Measurements from ENCODE around the gene SP2. TPM values are rescaled to one million over a fixed set of nuclear protein-coding genes. Genes with fewer than 3 reads are reported as not detected.

Gene SP2
- polyA plus RNA-seq, 3 donors: 3.1 to 26.7 (median 6.8) TPM

DNA sequence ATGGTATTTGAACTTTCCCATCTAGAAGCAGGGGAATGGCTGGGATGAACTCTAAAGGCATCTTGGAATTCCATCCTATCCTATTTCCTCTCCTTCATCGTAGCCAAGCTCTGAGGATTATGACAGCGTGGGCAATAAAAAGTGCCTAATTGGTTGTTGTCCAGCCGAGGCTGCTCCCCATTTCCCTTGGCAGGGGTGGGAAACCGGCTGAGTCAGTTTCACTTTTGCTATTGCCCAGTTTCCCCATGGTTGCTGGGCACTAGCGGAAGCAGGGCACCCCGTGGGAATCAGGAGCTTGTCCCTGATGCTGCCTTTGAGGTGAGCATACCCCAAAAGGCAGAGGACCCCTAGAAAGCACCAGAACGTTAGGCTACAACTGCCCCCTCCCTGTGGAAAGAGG lies 13.8 kb upstream of the SP2 start:
- Histone ChIP-seq H3K4me2 (replicated peaks; ENCODE audit: extremely low read depth, low read length, poor library complexity, severe bottlenecking) (peak overlapping the region; percentile 73), H3K79me2 (ENCODE audit: insufficient read depth, low read length) (no peaks in the 10 kb centered on the region), H3K36me3 (replicated peaks in 1 of 2; ENCODE audit: control insufficient read depth in 1 of 2, insufficient read depth in 2 of 2, low read length in 2 of 2) (no peaks in the 10 kb centered on the region), H3K27ac (ENCODE audit: low read depth in 1 of 2, low read length in 2 of 2) (peak overlapping the region in 1 of 2 donors; percentile 43), H3K9ac (ENCODE audit: insufficient read depth, low read length, poor library complexity, severe bottlenecking) (peak overlapping the region; percentile 11), H3K4me1 (ENCODE audit: control insufficient read depth in 1 of 2, insufficient read depth in 2 of 2, low read length in 2 of 2) (peaks cover 12 to 13% of the 10 kb centered on the region in 2 donors), H3K9me3 (replicated peaks in 1 of 2; ENCODE audit: control insufficient read depth in 1 of 2, insufficient read depth in 1 of 2, low read length in 2 of 2) (no peaks in the 10 kb centered on the region), H2AFZ (ENCODE audit: insufficient read depth, low read depth, low read length, poor library complexity, severe bottlenecking) (peak overlapping the region; percentile 85), H3K4me3 (replicated peaks in 1 of 3; ENCODE audit: low read depth in 2 of 3, low read length in 3 of 3) (peak overlapping the region; percentile 7 to 69 (median 40)), H4K20me1 (ENCODE audit: insufficient read depth, low read length) (no peaks in the 10 kb centered on the region), H3K27me3 (ENCODE audit: control insufficient read depth in 2 of 2, insufficient read depth in 2 of 2, low read length in 2 of 2) (no peaks in the 10 kb centered on the region)
- peak overlapping the region in 3 of 7 donors; percentile 13 to 72 (median 53) for H3K27ac Mint-ChIP-seq
- peaks cover 7 to 22% (median 12%) of the 10 kb centered on the region in 3 donors for H3K27me3 Mint-ChIP-seq (ENCODE audit: low read depth in 3 of 3)
- TF ChIP-seq, protein P1, sequence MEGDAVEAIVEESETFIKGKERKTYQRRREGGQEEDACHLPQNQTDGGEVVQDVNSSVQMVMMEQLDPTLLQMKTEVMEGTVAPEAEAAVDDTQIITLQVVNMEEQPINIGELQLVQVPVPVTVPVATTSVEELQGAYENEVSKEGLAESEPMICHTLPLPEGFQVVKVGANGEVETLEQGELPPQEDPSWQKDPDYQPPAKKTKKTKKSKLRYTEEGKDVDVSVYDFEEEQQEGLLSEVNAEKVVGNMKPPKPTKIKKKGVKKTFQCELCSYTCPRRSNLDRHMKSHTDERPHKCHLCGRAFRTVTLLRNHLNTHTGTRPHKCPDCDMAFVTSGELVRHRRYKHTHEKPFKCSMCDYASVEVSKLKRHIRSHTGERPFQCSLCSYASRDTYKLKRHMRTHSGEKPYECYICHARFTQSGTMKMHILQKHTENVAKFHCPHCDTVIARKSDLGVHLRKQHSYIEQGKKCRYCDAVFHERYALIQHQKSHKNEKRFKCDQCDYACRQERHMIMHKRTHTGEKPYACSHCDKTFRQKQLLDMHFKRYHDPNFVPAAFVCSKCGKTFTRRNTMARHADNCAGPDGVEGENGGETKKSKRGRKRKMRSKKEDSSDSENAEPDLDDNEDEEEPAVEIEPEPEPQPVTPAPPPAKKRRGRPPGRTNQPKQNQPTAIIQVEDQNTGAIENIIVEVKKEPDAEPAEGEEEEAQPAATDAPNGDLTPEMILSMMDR (IDR thresholded peaks at IDR 0.05): no peak
- intact Hi-C loops (cut with micrococcal nuclease): no loop called here
- DNase-seq: peak; percentile 23 to 54 (median 46)
- no peaks in the 10 kb centered on the region for H3K36me3 Mint-ChIP-seq
- no peaks in the 10 kb centered on the region for H3K9me3 Mint-ChIP-seq
- 9% methylated on average over 5 of the region's 7 CpGs for WGBS (ENCODE audit: insufficient coverage)
- H3K4me1 Mint-ChIP-seq: peaks cover 18% of the 10 kb centered on the region
- peak overlapping the region; percentile 72 to 82 for H3K4me3 Mint-ChIP-seq

DNA sequence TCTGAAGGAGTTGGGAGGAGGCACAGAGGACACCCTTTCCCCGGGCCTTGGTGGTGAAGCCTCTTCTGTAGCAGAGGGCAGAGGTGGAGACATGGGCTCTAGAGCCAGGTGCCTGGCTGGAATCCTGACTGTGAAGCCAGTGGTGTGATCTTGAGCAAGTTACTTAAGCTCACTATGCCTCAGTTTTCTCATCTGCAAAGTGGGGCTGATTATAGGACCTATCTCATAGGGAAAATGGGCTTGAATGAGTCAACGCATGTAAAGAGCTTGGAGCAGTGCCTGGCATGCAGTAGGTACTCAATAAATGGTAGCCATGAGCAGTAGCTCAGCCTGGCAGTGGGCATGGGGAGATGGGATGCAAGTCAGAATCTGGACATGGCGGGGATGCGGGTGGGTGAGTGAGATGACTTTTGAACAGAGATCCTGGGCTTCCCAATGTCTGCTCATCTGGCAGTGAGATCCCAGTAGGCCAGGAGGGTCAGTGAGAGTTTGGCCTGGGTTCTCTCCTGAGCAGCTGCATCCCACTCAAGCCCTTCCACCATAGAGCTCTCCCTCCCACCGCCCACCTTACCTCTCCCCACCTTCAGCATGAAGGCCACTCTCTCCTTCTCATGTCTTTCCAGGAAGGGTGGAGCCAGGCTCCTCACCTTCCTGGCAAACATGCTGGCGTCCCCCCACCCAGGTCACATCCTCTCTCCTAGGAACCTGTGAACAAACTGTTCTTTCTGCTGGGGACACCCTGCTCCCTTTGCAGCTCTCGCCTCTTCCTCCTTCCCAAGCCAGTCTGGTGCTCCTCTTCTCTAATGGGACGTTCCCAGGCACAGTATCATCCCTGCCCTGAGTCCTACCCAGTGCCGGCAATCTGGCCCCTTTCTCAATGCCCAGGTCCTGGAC lies 13.1 kb upstream of the SP2 start:
- no peaks in the 10 kb centered on the region for H3K36me3 Mint-ChIP-seq
- intact Hi-C loops (cut with micrococcal nuclease): no loop called here
- peaks cover 7 to 21% (median 9%) of the 10 kb centered on the region in 3 donors for H3K27me3 Mint-ChIP-seq (ENCODE audit: low read depth in 3 of 3)
- DNase-seq: no peak
- Histone ChIP-seq H2AFZ (ENCODE audit: insufficient read depth, low read depth, low read length, poor library complexity, severe bottlenecking) (peak overlapping the region; percentile 85), H3K27me3 (ENCODE audit: control insufficient read depth in 2 of 2, insufficient read depth in 2 of 2, low read length in 2 of 2) (no peaks in the 10 kb centered on the region), H3K36me3 (replicated peaks in 1 of 2; ENCODE audit: control insufficient read depth in 1 of 2, insufficient read depth in 2 of 2, low read length in 2 of 2) (no peaks in the 10 kb centered on the region), H3K79me2 (ENCODE audit: insufficient read depth, low read length) (no peaks in the 10 kb centered on the region), H3K4me3 (replicated peaks in 1 of 3; ENCODE audit: low read depth in 2 of 3, low read length in 3 of 3) (peak overlapping the region; percentile 7 to 69 (median 40)), H3K4me1 (ENCODE audit: control insufficient read depth in 1 of 2, insufficient read depth in 2 of 2, low read length in 2 of 2) (peaks cover 12 to 13% of the 10 kb centered on the region in 2 donors), H3K9ac (ENCODE audit: insufficient read depth, low read length, poor library complexity, severe bottlenecking) (peak overlapping the region; percentile 11), H3K27ac (ENCODE audit: low read depth in 1 of 2, low read length in 2 of 2) (peak overlapping the region in 1 of 2 donors; percentile 43), H3K9me3 (replicated peaks in 1 of 2; ENCODE audit: control insufficient read depth in 1 of 2, insufficient read depth in 1 of 2, low read length in 2 of 2) (no peaks in the 10 kb centered on the region), H3K4me2 (replicated peaks; ENCODE audit: extremely low read depth, low read length, poor library complexity, severe bottlenecking) (peak overlapping the region; percentile 73), H4K20me1 (ENCODE audit: insufficient read depth, low read length) (no peaks in the 10 kb centered on the region)
- peak overlapping the region; percentile 72 to 82 for H3K4me3 Mint-ChIP-seq
- H3K4me1 Mint-ChIP-seq: peaks cover 17% of the 10 kb centered on the region
- no peaks in the 10 kb centered on the region for H3K9me3 Mint-ChIP-seq
- WGBS (ENCODE audit: insufficient coverage): 96% methylated on average over 5 of the region's 9 CpGs
- TF ChIP-seq, protein P1 (IDR thresholded peaks at IDR 0.05): no peak
- H3K27ac Mint-ChIP-seq: peak overlapping the region in 3 of 7 donors; percentile 48 to 72 (median 53)
